HG03378 (cell line): Measurements from ENCODE around the gene CD74.
A peak's percentile ranks its signal among the peaks of the same experiment; 100 is the strongest.

Experiments
- ATAC-seq: cut with Tn5 transposase; IDR thresholded peaks from one replicate; pipeline ENCODE4 v1.9.1; 2021; ENCODE audit warnings: mild to moderate bottlenecking, moderate library complexity; ENCODE audit not compliant: unreplicated experiment

CD74 gene

DNA sequence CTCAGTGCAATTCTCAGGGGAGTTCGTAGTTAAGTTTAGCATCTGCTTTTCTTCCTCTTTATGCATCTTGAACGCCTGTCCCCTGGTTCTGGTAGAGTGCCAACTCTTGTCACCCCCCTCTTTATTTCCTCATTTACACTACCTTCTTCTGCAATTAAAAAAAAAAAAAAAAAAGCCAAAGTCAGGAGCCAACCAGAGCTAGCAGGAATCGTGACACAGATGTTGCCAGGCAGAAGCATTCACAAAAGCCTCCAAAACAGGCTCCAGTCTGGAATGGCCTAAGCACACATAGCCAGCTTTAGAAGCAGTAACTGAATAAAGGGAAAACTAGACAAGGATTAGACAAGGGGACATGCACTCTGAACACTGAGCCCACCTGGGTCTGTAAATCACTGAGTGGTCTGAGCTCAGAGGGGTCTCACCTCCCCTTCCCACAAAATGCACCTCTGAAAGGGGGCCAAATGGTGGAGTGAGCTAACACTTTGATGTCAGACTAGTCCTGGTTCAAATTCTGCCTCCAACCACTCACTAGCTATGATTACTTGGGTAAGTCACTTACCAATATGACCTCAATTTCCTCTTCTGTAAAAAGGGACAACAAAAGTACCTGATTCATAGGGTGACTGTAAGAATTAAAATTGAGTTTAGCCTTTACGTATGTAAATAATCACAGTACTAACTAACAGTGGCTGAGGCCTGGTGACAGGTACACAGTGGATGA is 2.0 kb downstream of the CD74 start:
- ATAC-seq = no peak

DNA sequence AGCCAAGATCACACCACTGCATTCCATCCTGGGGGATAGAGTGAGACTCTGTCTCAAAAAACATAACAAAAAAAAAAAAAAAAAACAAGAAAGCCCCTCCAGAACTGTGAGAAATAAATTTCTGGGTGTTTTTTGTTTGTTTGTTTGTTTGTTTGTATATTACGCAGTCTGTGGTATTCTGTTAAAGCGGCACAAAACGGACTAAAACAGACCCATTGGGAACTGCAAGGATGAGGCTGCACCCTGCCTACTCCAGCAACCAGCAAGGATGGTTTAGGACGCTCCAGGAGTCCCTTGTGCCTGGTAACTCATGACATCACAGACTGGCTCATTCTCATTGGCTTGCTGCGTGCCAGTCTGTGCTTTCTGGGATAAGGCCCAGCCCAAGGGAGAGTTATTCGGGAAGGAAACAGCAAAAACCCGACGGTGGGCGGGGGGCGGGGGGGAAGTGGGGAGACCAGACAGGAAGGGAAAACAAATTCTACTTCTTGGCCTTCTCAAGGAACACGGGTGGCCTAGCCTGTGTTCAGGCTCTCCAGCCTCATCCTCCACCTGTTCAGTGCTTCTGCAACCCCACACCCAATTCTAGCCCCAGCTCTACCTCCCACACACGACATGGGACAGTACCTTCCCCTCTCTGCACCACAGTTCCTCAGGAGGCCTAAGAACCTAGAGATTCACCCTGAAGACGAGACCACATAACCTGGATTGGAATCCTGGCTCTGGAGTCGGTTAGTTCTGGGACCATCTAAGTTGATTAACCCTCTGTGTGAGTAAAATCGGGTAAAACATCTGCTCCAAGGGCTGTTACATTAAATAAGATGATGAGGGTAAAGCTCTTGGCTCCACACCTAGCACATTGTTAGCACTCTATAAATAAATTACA is 2.8 kb downstream of the CD74 start:
- ATAC-seq = peak; percentile 31

DNA sequence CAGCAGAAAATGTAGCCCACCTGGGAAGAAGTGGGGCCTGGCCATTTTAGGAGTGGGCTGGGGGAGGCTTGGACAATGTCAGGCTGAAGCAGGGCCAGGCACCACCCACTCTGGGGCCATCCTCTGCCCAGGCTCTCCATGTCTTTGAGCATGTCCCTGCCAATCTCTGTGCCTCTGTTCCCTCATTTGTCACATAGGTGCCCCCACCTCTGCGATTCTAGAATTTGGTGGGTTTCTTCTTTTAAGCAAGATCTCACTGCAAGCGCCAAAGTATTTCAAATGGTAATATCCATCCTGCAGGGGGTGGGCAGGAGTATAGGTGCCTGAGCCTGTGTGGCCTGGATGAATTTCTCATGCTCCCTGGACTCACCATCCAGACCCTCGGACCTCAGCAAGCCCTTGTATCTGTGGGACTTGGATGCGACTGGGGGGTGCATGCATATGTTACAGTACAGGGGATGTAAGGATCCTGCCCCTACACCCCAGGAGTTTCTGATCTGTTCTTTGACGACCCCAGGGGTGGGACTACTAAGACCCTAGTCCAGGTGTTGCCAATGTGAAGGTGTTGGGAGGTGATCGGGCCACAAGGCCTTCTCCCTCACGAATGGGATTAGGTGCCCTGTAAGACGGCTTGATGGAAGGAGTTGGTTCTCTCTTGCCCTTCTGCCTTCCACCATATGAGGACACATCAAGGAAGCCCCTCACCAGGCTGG is 4.3 kb downstream of the CD74 start:
- ATAC-seq = no peak

DNA sequence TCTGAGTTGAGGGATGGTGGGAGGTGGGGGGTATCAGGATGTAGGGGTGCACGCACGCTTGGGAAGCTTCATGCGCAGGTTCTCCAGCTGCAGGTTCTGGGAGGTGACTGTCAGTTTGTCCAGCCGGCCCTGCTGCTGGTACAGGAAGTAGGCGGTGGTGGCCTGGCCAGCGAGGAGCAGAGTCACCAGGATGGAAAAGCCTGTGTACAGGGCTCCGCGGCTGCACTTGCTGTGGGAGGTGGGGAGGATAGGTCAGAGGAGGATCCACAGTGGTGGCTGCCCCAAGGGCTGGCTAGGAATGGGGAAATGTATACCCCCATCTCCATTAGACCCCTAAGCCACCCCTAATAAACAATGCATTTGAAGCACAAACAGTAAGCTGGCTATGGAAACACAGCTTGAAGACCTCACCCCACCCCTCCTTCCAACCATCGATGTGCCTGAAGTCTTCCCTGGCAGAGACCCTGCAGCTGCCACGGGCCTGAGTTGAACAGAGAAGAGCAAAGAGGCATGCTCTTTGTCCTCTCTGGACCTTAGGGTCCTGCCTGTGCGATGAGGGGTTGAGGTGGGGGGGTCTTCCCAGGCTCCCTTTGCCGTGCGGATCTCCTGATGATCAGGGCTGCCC is 5.5 kb downstream of the CD74 start:
- ATAC-seq = no peak

DNA sequence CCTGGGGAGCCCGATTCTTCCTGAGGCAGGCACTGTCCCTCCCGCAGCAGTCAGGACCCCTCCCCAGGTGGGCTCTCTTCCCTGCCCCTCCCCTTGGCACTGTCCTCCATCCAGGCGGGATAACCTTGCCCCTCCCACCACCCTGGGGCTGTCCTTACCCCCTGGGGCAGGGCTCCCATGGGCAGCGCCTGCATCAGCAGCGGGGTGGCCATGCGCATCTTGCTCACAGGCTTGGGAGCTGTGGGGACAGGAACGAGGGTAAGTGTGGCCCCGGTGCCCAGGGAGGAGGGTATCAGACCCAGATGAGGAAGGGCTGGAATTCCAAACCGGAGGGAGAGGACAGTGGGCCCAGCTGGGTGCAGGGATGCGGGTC is 6.0 kb downstream of the CD74 start:
- no peak for ATAC-seq

DNA sequence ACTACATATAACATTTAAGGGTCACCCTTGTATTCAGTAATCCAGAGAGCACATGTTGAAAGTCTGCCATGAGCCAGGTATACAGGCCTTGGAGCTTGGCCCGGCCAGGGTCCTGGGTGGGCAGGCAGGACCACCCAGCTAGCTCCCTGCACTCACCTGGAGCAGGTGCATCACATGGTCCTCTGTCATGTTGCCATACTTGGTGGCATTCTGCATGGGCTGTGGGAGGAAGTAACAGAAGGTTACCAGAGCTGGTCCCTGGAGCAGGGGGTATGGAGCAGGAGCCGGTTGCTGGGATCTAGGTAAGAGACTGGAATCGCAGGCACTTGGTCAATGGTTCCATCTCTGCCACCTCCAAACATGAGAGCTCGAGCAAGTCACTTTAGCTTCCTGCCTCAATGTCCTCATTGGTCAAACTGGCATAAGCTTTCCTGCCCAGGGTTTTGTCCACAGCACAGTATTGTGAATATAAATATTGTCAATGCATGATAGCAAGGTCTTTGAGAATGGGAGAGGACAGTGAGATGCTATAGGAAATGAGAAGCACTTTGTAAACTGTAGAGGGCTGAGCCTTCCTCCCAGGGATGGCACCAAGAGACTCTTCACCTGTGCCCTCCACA is 6.5 kb downstream of the CD74 start:
- no peak for ATAC-seq

DNA sequence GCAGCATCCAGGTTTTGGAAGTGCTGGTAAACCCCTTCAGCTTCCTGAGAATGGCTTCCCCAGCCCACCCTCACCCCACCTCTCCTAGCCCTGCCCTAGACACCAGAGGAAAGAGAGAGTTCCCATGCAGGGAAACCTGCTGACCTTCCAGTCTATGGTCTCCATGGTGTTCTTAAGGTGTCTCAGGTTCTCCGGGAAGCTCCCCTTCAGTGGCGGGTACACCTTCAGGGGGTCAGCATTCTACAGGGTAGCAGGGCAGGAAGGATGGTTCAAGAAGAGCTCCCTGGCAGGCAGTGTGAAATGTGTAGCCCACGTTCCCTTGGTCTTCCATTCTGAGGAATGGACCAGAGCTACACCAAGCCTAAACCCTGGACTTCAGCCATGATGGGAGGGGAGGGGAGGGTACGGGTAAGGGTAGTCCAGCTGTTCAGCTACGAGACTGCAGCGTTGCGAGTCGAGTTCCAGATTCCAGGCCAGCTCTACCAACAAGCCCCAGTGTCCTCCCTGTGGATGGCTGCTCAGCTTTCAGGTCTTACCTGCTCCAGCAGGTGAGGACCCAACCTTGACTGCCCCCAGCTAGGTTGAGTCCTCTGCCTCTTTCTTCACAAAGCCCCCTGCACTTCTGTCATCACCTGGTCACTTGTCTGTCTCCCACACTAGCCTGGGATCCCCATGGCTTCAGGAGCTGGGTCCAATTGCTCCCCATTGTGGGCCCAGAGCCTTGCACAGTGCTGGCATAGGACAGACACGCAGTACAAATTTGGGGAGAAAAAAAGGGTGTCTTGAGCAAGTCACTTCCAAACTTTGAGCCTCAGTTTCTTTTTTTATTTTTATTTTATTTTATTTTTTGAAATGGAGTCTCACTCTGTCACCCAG is 7.5 kb downstream of the CD74 start:
- ATAC-seq = no peak

DNA sequence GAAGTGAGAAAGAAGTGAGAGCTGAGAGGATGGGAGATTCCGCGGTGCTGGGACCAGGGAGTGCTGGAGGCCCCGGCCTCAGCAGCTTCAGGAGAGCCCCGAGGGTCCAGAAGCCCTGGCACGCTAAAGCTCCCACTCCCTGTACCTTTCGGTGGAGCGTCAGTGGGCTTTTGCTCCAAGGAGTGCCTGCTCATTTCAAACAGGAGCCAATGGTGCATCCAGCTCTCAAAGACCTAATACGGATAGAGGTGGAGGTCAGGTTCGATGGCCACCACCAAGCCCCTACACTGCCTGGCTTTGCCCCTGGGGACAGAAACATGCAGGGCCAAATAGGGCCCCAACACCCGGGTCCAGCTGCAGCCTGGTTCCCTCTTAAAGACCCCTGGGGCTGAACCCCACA is 8.2 kb downstream of the CD74 start:
- ATAC-seq = no peak

DNA sequence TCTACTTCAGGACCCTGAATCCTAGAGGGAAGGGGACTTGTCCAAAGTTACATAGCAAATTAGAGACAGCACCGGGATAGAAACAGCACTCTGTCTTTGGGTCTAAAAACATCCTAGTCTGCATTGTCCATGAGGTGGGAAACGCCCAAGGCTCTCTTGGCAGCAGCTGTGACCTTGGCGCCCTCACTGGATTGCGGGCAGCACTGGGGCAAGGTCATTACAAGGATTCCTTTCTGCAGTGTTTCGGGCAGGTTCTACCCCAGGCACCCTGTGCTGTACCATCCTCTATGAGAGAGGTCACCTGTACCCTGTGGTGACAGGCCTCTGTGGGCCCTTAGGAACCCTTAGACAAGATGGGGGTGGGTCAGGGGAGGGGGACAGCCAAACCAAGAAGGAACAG is 8.6 kb downstream of the CD74 start:
- no peak for ATAC-seq

DNA sequence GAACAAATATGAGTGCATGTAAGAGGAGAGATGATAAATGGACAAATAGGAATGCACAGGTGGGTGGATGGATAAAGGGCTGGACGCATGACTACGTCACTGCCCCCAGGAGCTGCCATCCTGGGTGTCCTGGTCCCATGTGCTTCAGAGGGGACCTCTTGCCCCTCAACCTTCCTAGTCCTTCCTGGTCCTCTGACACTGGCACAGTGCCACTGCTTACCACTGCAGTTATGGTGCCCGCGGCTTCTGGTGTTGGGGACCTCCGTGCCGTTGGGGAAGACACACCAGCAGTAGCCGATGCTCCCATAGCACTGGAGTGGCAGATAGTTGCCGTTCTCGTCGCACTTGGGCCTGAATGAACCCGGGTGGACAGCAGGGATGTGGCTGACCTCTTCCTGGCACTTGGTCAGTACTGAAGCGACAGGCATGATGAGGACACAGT is 9.8 kb downstream of the CD74 start:
- no peak for ATAC-seq

DNA sequence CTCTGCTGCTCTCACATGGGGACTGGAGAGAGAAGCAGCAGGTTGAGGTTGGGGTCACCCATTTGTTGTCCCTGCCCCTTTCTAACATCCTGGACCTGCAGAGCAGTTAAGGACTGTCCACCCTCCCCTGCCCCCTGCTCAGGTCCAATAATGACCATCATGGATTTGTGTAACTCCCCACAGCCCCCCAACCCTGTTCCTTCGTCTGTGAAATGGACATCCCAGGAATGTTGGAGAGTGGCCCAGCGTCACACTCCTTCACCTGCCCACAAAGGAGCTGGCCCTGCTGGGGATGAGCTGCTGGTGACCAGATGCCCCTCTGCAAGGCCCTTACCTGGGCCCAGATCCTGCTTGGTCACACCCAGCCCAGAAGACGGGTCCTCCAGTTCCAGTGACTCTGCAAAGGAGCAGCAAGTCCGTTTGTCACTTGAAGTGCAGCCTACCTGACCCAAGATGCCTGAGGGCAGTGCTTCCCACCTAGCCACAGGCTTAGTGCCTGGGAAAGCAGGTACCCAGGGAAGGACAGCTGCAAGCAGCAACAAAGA is 10.4 kb downstream of the CD74 start:
- ATAC-seq = no peak

DNA sequence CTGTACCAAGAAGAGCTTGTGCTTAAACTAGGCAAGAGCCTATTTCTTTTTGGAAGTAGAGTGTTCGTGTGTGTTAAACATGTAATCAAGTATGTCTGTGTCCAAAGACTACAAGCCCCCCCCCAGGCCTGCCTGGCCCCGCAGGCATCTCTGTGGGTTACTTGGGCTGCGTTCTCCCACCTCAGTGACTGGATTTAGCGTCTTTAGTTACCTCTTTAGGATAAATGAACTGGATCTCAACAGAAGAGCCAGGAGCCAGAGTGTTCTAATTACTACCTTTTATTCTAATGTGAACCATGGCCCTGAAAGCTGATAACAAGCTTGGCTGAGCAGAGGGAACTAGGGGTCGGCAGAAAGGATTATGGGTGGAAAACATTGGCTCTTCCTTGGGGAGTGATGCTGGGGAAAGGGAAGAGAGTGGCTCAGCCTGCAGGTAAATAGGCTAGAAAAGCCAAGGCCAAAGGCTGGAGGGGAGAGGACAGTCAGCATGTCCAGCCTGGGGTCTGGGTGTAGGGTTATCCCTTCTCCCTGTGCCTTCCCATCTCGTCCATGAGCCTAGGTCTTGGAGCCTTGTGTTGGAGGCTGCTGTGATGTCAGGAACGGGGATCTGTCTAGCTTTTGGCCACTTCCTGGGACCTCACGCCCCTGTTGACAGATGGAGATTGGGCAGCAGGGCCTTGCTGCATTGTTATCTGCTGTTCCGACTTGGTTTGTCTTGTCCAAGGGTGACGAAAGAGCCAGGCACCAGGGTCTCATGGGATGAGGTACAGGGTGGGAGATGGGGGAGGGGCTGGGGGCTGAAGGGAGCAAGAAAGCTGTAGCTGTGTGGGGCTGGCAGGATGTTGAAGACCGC is 11.1 kb downstream of the CD74 start:
- no peak for ATAC-seq

DNA sequence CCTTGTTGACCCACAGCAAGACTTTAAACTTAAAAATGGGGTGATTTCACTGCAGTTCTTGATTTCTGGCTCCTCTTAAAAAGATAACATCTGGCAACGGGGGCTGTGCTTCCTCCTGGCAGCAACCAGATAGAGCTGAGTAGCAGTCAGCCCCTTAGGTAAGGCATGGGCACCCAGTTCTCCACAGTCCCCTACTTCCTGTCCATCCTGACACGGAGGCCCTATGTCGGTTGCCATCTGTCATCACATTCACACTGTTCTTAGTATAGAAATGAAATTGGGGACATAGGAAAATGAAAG is 11.7 kb downstream of the CD74 start:
- ATAC-seq = no peak

DNA sequence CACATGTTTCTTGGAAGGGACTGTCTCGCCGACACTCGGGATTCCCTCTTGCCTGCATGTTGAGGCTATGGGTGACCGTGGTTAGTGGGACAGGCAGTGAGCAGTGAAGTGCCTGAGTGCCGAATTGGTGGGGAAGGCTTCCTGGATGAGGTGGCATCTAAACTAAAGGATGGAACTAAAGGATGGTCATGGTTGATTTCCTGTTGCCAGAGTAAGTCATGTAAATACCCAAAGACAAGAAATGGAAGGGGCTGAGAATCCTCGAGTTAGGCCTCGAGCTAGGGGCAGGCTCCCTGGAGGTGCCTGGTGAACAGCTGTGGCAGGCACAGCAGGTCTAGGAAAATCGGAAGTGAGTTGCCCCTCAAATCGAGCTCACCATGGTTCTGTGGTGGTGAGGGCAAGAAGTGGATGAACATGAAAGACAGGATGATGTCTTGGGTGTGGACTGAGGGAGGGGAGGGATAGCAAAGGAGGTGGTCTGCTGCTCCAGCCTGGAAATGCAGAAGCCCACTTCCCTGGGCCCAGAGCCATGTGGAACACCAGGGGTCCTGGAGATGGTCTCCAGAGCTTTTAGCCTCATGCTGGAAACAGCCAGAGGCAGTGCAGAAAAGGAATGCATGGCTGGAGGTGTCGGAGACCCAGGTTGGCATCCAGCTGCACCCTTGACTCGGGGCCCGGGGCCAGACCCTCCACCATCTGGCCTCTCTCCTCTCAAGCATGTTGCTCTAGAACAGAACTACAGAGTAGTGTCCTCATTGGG is 12.2 kb downstream of the CD74 start:
- ATAC-seq = no peak

DNA sequence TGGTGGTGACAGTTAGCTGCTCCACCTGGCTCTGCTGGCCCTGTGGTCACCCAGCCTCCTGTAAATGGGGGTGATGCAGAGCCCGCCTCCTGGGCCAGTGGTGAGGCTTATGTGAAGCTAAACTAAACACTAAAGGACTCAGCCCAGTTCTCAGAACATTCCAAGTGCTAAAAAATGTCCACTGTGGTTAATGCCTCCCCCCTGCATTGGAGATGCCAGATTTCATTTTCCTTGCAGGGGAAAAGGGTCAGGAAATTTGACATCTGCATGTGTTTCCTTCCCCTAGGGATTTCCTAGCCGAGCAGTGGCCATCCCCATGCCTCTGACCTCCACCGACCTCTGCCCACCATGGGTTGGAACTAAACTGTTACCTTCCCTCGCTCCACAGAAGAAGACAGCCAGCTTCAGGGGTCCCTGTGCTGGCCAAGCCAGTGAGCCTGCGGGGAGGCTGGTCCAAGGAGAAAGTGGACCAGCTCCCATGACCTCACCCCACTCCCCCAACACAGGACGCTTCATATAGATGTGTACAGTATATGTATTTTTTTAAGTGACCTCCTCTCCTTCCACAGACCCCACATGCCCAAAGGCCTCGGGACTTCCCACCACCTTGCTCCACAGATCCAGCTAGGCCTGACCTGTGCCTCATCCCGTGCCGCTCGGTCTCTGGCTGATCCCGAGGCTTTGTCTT is 13.0 kb downstream of the CD74 start:
- ATAC-seq = peak; percentile 1

DNA sequence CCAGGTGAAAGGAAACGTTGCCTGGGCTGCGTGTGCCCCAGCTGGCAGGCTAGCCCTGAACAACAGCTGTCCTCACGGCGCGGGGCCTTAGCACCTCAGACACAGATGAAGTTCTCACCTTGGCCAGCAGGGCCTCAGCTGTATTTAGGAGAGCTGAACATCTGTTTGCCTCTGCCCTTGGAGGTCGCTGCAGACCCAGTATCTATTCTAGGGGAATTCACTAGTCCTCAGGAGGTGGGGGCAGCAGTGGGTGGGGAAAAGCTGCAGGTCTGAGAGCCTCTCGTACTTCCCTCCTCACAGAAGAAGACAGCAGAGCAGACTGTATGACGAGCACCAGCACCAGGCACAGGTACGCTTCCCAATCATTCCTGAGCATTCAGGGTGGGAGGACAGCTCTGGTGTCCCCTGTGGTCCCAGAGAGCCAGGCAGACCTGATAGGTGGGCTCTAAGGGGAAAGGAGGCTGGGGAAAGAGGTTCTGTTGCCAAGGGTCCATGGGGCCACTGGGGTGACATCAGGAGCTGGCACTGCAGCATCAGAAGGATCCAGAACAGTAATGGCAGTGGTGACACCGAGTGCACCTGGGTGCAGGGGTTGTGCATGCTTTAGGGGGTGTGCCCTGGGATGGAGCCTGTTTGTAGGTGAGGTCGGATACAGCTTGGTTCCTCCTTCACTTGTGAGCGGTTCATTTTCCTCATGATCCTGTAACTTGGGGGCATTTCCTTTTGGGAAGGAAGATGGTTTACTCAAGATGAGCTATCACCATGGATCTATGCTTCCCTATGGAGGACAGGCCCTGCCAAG is 13.8 kb downstream of the CD74 start:
- peak; percentile 59 for ATAC-seq
